Neutrophil (primary cell): ENCODE measurements around the gene OSTF1.

ENCODE experiments used
- H3K27ac ChIP-seq: fragments of 200-600 bp; sonication (generic); 2 replicates; pipeline ENCODE4 v1.5.1; 2016; ENCODE audit warnings: mild to moderate bottlenecking, moderate library complexity
- H3K27me3 ChIP-seq: fragments of 200-600 bp; sonication (generic); 2 replicates; pipeline ENCODE4 v1.6.0; 2016; ENCODE audit warnings: mild to moderate bottlenecking
- H3K36me3 ChIP-seq: fragments of 200-600 bp; sonication (generic); 2 replicates; pipeline ENCODE4 v1.5.1; 2017
- H3K4me1 ChIP-seq, 2 experiments: fragments of 200-600 bp in 1 of 2; sonication (generic) in 1 of 2; 1 replicate in 1 of 2; 2 replicates in 1 of 2; pipeline versions ENCODE4 v1.5.1 to v1.6.1; 2013 to 2016; ENCODE audit warnings: low read depth in 1 of 2, low read length in 1 of 2, mild to moderate bottlenecking in 1 of 2, moderate library complexity in 1 of 2; ENCODE audit not compliant: control insufficient read depth in 1 of 2, insufficient read depth in 1 of 2
- H3K4me3 ChIP-seq, 2 experiments: fragments of 200-600 bp in 1 of 2; sonication (generic) in 1 of 2; 1 replicate in 1 of 2; 2 replicates in 1 of 2; pipeline ENCODE4 v1.5.1; 2013 to 2016; ENCODE audit warnings: low read depth in 1 of 2, low read length in 1 of 2, mild to moderate bottlenecking in 1 of 2, moderate library complexity in 1 of 2
- H3K9me3 ChIP-seq: fragments of 200-600 bp; sonication (generic); 2 replicates; pipeline ENCODE4 v1.5.1; 2016
- TF ChIP-seq, protein P1 (sequence below): fragments of 200-600 bp; sonication (generic); IDR thresholded peaks from 2 replicates; pipeline ENCODE4 v1.5.1; 2016; ENCODE audit warnings: antibody characterized with exemption

Gene OSTF1

DNA sequence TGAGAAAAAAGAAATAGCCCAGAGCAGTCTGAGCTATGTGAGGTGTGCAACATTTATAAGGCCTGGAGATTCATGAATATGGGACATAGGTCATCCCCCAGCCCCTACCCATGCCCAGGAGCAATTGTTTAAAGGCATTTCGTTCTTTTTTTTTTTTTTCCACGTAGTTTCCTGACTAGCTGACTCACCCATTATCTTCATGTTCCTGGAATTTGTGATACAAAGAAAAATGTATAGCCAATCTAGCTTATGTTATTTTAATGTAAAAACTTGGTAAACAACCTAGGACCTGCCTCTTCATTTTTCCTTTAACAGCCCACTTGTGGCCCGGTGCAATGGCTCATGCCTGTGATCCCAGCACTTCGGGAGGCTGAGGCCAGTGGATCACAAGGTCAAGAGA is 81.3 kb downstream of the OSTF1 start:
- Histone ChIP-seq H3K4me3 (no peak overlapping the region), H3K9me3 (no peaks in the 10 kb centered on the region), H3K27me3 (no peaks in the 10 kb centered on the region), H3K4me1 (peaks cover 9 to 10% of the 10 kb centered on the region in 2 experiments), H3K36me3 (peaks cover 65% of the 10 kb centered on the region), H3K27ac (no peak overlapping the region)
- TF ChIP-seq, protein P1, sequence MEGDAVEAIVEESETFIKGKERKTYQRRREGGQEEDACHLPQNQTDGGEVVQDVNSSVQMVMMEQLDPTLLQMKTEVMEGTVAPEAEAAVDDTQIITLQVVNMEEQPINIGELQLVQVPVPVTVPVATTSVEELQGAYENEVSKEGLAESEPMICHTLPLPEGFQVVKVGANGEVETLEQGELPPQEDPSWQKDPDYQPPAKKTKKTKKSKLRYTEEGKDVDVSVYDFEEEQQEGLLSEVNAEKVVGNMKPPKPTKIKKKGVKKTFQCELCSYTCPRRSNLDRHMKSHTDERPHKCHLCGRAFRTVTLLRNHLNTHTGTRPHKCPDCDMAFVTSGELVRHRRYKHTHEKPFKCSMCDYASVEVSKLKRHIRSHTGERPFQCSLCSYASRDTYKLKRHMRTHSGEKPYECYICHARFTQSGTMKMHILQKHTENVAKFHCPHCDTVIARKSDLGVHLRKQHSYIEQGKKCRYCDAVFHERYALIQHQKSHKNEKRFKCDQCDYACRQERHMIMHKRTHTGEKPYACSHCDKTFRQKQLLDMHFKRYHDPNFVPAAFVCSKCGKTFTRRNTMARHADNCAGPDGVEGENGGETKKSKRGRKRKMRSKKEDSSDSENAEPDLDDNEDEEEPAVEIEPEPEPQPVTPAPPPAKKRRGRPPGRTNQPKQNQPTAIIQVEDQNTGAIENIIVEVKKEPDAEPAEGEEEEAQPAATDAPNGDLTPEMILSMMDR: no peak

DNA sequence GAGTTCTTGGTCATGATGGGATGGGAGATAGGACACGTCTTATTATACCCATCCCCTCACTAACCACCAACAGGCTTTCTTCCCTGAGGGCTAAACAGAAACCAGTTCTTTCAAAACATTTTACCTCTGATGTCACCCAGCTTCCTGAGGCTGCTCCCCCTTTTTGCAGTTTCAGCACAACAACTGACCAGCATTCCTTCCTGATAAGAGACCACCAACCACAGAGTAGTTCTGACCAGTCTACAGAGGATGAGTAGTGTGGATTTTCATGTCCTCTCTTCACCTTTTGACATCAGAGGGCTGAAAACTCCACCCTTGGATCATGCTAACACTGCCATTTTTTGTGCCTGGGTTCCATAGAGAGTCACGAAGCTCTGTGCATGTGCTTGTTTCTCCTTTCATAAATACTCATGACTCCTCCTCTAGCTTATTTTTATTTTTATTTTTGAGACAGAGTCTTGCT is 82.6 kb downstream of the OSTF1 start:
- peaks cover 9 to 10% of the 10 kb centered on the region in 2 experiments for H3K4me1 ChIP-seq
- no peaks in the 10 kb centered on the region for H3K27me3 ChIP-seq
- H3K36me3 ChIP-seq: peaks cover 78% of the 10 kb centered on the region
- peak overlapping the region; percentile 10 for H3K27ac ChIP-seq
- no peaks in the 10 kb centered on the region for H3K9me3 ChIP-seq
- TF ChIP-seq, protein P1: no peak
- H3K4me3 ChIP-seq: no peak overlapping the region

DNA sequence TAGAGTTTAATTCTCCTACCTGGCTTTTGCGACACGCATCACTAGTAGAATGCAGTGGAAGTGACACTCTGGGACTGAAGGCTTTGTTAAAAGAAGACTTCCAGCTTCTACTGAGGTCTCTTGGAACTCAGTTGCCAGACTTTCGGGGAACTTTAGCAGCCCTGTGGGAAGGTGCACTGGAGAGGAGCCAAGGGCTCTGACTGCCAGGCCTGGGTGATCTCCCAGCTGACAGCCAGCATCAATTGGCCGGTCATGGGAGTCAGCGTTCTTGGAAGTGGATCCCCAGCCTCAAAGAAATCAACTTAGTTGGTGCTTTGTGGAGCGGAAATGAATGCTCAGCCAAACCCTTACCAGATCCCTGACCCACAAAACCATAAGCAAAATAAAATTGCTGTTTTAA is 87.1 kb downstream of the OSTF1 start:
- Histone ChIP-seq H3K9me3 (no peaks in the 10 kb centered on the region), H3K4me3 (no peak overlapping the region), H3K27me3 (no peaks in the 10 kb centered on the region), H3K27ac (no peak overlapping the region), H3K4me1 (peaks cover 7% of the 10 kb centered on the region in 2 experiments), H3K36me3 (peaks cover 83% of the 10 kb centered on the region)
- TF ChIP-seq, protein P1: no peak

DNA sequence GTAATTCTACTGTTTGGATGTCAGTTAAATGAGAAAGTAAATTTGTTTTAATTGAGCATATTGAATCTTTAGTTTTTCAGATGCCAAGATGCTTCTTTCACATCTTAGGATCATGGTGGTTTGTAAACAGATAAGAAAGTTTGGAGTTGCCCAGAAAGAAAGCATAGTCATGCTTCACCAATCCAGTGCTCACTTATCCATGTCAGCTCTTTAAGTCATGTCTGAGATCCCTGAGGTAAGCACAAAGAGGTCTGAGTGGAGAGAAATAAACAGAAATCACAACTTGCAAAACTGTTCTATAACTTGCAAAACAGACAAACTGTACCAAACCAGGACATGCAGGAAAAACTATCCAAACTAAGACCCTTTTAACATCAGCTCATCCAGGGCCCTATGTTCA is 87.7 kb downstream of the OSTF1 start:
- no peak overlapping the region for H3K27ac ChIP-seq
- H3K36me3 ChIP-seq: peaks cover 76% of the 10 kb centered on the region
- no peak overlapping the region for H3K4me3 ChIP-seq
- TF ChIP-seq, protein P1: no peak
- no peaks in the 10 kb centered on the region for H3K9me3 ChIP-seq
- peaks cover under 1% of the 10 kb centered on the region in 2 experiments for H3K4me1 ChIP-seq
- H3K27me3 ChIP-seq: no peaks in the 10 kb centered on the region

DNA sequence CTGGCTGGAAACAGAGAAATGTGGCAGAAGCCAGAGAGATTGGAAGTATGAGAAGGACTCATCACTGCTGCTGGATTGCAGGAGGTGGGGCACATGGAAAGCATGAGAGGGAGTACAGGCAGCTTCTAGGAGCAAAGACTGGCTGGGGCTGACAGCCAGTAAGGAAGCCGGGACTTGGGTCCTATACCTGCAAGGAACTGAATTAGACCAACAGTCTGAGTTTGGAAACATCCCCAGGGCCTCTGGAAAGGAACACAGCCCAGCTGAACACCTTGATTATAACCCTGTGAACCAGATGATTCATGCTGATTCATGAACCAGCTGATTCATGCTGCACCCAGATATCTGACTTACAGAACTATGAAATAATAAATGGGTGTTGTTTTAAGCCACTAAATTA is 93.4 kb downstream of the OSTF1 start:
- no peaks in the 10 kb centered on the region for H3K27me3 ChIP-seq
- peaks cover 63% of the 10 kb centered on the region for H3K36me3 ChIP-seq
- TF ChIP-seq, protein P1: no peak
- no peaks in the 10 kb centered on the region for H3K4me1 ChIP-seq
- H3K27ac ChIP-seq: peak overlapping the region; percentile 1
- no peaks in the 10 kb centered on the region for H3K9me3 ChIP-seq
- H3K4me3 ChIP-seq: no peak overlapping the region

DNA sequence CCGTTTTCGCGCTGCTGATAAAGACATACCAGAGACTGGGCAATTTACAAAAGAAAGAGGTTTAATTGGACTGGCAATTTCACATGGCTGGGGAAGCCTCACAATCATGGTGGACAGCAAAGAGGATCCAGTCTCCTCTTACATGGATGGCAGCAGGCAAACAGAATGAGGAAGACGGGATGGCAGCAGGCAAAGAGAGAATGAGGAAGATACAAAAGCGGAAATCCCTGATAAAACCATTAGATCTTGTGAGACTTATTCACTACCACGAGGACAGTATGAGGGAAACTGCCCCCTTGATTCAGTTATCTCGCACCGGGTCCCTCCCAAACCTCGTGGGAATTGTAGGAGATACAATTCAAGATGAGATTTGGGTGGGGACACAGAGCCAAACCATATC is 95.0 kb downstream of the OSTF1 start:
- H3K4me1 ChIP-seq: no peaks in the 10 kb centered on the region
- no peak overlapping the region for H3K4me3 ChIP-seq
- TF ChIP-seq, protein P1: no peak
- H3K9me3 ChIP-seq: no peaks in the 10 kb centered on the region
- H3K27me3 ChIP-seq: no peaks in the 10 kb centered on the region
- peaks cover 59% of the 10 kb centered on the region for H3K36me3 ChIP-seq
- H3K27ac ChIP-seq: peak overlapping the region; percentile 37
